Calu3 (cell line): ENCODE data around the gene NASP. TPM values are rescaled to one million over a fixed set of nuclear protein-coding genes. Genes with fewer than 3 reads are reported as not detected.

ENCODE experiments used
- BruUV-seq: library from RNA; stranded (reverse); fragments of 400-500 nt; replicated peaks from 2 replicates; lab custom pipeline; 2021; lab: Mats Ljungman, UMichigan
- CTCF ChIA-PET: fragments of 300-600 bp; sonication (Branson Sonifier 250); formaldehyde crosslinking; loops from one replicate; lab custom pipeline; 2022; ENCODE audit warnings: antibody characterized with exemption; lab: Charles Lee
- DNase-seq: peaks from one replicate; pipeline ENCODE4 v3.0.0; 2022
- H3K27ac Mint-ChIP-seq: one replicate; pipeline ENCODE4 v1.8.0; 2022; ENCODE audit warnings: mixed read lengths; ENCODE audit not compliant: unreplicated experiment
- H3K27me3 Mint-ChIP-seq: one replicate; pipeline ENCODE4 v1.8.0; 2022; ENCODE audit warnings: mixed read lengths; ENCODE audit not compliant: unreplicated experiment
- H3K36me3 Mint-ChIP-seq: one replicate; pipeline ENCODE4 v1.8.0; 2022; ENCODE audit warnings: mild to moderate bottlenecking, moderate library complexity, mixed read lengths; ENCODE audit not compliant: insufficient read depth, unreplicated experiment
- H3K4me1 Mint-ChIP-seq: one replicate; pipeline ENCODE4 v1.8.0; 2022; ENCODE audit warnings: mild to moderate bottlenecking, low read depth, mixed read lengths; ENCODE audit not compliant: unreplicated experiment
- H3K4me3 Mint-ChIP-seq: one replicate; pipeline ENCODE4 v1.8.0; 2022; ENCODE audit warnings: mild to moderate bottlenecking, low read depth, moderate library complexity, mixed read lengths; ENCODE audit not compliant: unreplicated experiment
- H3K9me3 Mint-ChIP-seq: one replicate; pipeline ENCODE4 v1.8.0; 2022; ENCODE audit warnings: low read depth, mixed read lengths; ENCODE audit not compliant: unreplicated experiment
- CTCF ChIP-seq: fragments of 200-600 bp; IDR thresholded peaks from one replicate; pipeline ENCODE4 v1.8.0; 2022; ENCODE audit warnings: antibody characterized with exemption; ENCODE audit not compliant: unreplicated experiment
- intact Hi-C: fragments of 100-400 bp; cut with micrococcal nuclease; formaldehyde crosslinking; loops from one replicate; pipeline ENCODE4 v1.10.0; 2022; ENCODE audit not compliant: unreplicated experiment
- total RNA-seq: library from RNA; stranded (reverse); gene quantifications from 2 replicates; pipeline ENCODE4 v1.2.3, GENCODE V29; 2022

The NASP gene
- total RNA-seq, 1 experiment from 2014 or later = 185 TPM

- no peaks in the 10 kb centered on the region for H3K9me3 Mint-ChIP-seq
- no peak for TF ChIP-seq CTCF
- CTCF ChIA-PET = no interaction called here
These were observed 37.0 kb downstream of the NASP start for GRCh38 chr1:45620588-45621500.

GRCh38 chr1:45621501-45621836, 37.6 kb downstream of the NASP start:
- H3K9me3 Mint-ChIP-seq = no peaks in the 10 kb centered on the region
- no peak overlapping the region for H3K4me3 Mint-ChIP-seq
- H3K27me3 Mint-ChIP-seq = no peaks in the 10 kb centered on the region
- DNase-seq = no peak
- CTCF ChIA-PET = no interaction called here
- H3K4me1 Mint-ChIP-seq = no peaks in the 10 kb centered on the region
- intact Hi-C loops = no loop called here
- TF ChIP-seq CTCF = no peak
- BruUV-seq = no TSS peak
- no peak overlapping the region for H3K27ac Mint-ChIP-seq
- H3K36me3 Mint-ChIP-seq = peaks cover 48% of the 10 kb centered on the region

More at GRCh38 chr1:45620588-45621500, 37.0 kb downstream of the NASP start:
- H3K4me3 Mint-ChIP-seq = no peak overlapping the region
- intact Hi-C loops = no loop called here
- no TSS peak for BruUV-seq
- no peaks in the 10 kb centered on the region for H3K27me3 Mint-ChIP-seq
- H3K27ac Mint-ChIP-seq = no peak overlapping the region
- H3K4me1 Mint-ChIP-seq = no peaks in the 10 kb centered on the region
- peaks cover 54% of the 10 kb centered on the region for H3K36me3 Mint-ChIP-seq
- no peak for DNase-seq

DNA sequence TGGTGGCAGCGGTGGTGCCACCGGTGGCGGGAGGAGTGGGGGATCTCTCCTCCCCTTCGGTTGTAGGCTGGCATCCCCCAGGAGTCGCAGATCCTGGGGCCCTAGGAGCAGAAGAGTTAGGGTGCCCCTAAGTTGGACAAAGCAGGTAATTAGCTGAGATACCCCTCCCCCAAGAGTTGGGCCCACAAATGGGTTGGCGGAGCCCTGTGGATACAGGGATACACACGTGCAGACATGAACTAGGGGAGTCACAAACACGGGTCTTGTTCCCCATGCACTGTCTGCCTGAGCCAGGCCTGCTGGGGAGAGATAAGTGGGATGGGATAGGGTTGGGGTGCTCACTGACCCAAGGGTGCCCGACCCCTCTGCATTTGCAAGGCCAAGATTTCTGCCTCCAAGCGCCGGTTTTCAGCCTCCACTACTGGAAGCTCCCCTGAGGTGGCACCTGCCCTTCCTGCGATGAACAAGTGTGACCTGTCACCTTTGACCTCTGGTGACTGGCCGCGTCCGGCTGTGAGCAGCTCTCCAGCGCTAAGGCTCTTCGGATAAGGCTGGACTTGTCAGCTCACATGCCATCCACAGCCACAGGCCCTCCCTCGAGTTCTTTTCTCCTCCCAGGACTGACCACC, 38.2 kb downstream of the NASP start:
- Mint-ChIP-seq H3K36me3 (peaks cover 47% of the 10 kb centered on the region), H3K27ac (no peak overlapping the region), H3K9me3 (no peaks in the 10 kb centered on the region), H3K4me3 (no peak overlapping the region), H3K4me1 (no peaks in the 10 kb centered on the region), H3K27me3 (no peaks in the 10 kb centered on the region)
- TF ChIP-seq CTCF = no peak
- no peak for DNase-seq
- intact Hi-C loops = no loop called here
- no TSS peak for BruUV-seq
- CTCF ChIA-PET = no interaction called here

DNA sequence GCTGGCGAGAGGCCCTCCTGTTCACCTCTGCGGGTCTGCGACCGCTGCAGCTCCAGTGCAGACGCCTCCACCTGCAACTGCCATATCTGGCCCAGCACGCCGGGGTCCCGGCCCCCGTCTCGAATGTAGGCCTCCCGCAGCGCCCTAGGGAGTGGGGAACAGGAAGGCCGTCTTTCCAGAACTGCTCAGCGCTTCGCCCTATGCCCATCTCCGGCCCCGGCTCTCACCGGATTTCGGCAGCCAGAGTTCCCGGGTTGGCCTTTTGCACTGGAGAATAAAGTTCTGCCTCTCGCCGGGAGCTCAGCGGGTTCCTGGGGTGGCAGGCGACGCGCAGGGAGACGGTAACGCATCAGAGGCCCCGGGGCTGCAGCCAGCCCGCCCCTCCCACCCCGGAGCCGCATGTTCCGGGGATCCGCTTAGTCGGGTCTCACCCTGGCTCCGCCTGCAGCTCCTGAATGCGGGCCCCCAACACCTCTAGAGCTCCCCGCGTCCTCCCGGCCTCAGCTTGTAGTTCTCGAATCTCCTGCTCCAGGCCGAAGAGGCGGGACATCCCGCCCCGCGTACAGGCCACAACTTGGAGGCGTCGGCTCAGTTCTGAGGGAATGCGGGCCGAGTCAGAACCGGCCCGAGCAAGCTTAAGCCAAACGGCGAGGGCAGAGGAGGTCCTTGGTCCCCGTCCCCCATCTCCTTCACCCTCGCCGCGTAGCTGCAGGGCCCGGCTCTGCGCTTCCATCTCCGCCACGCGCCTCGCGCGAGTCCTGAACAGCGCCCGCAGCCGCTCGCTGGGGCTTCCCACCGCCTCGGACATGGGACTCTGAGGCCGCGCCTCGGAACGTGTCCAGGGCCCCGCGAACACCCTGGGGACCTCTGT, 38.9 kb downstream of the NASP start:
- no peak for TF ChIP-seq CTCF
- Mint-ChIP-seq H3K27me3 (no peaks in the 10 kb centered on the region), H3K27ac (peak overlapping the region; percentile 46), H3K4me3 (peak overlapping the region; percentile 31), H3K4me1 (no peaks in the 10 kb centered on the region), H3K36me3 (peaks cover 49% of the 10 kb centered on the region), H3K9me3 (no peaks in the 10 kb centered on the region)
- CTCF ChIA-PET = no interaction called here
- no TSS peak for BruUV-seq
- intact Hi-C loops = no loop called here
- DNase-seq = no peak
